Measurements from ENCODE around the gene BLNK.

BLNK gene

GRCh38 chr10:96288151-96288621, 16.8 kb upstream of the BLNK start:
- DNase-seq (ENCODE audit: low spot score): no peak

- no peak for DNase-seq (ENCODE audit: low spot score)
Measured at GRCh38 chr10:96287392-96288105, 16.2 kb upstream of the BLNK start.

- no peak for DNase-seq (ENCODE audit: low spot score)
Measured at GRCh38 chr10:96285331-96285752, 14.0 kb upstream of the BLNK start.

GRCh38 chr10:96283756-96284155, 12.4 kb upstream of the BLNK start:
- no peak for DNase-seq (ENCODE audit: low spot score)

- DNase-seq (ENCODE audit: low spot score): no peak
Measured at GRCh38 chr10:96283351-96283750, 12.0 kb upstream of the BLNK start.

- DNase-seq (ENCODE audit: low spot score): no peak
Measured at GRCh38 chr10:96281444-96282029, 10.2 kb upstream of the BLNK start.

GRCh38 chr10:96280859-96281258, 9.5 kb upstream of the BLNK start:
- no peak for DNase-seq (ENCODE audit: low spot score)

- DNase-seq (ENCODE audit: low spot score): no peak
Measured at GRCh38 chr10:96279191-96279641, 7.8 kb upstream of the BLNK start.

GRCh38 chr10:96276831-96277230, 5.5 kb upstream of the BLNK start:
- no peak for DNase-seq (ENCODE audit: low spot score)

- DNase-seq (ENCODE audit: low spot score): no peak
Measured at GRCh38 chr10:96276426-96276825, 5.1 kb upstream of the BLNK start.

GRCh38 chr10:96275685-96276418, 4.5 kb upstream of the BLNK start:
- no peak for DNase-seq (ENCODE audit: low spot score)

- DNase-seq (ENCODE audit: low spot score): no peak
Measured at GRCh38 chr10:96272316-96273280, 1.2 kb upstream of the BLNK start.

GRCh38 chr10:96270571-96270970, 798 bp downstream of the BLNK start:
- DNase-seq (ENCODE audit: low spot score): no peak

GRCh38 chr10:96269438-96270300, 1.7 kb downstream of the BLNK start:
- no peak for DNase-seq (ENCODE audit: low spot score)

- DNase-seq (ENCODE audit: low spot score): no peak
Measured at GRCh38 chr10:96268341-96268909, 2.9 kb downstream of the BLNK start.

- no peak for DNase-seq (ENCODE audit: low spot score)
Measured at GRCh38 chr10:96267234-96267705, 4.1 kb downstream of the BLNK start.

- DNase-seq (ENCODE audit: low spot score): no peak
Measured at GRCh38 chr10:96266118-96266770, 5.1 kb downstream of the BLNK start.

GRCh38 chr10:96264938-96265337, 6.4 kb downstream of the BLNK start:
- DNase-seq (ENCODE audit: low spot score): no peak

GRCh38 chr10:96263669-96264068, 7.7 kb downstream of the BLNK start:
- DNase-seq (ENCODE audit: low spot score): no peak

GRCh38 chr10:96263176-96263575, 8.2 kb downstream of the BLNK start:
- no peak for DNase-seq (ENCODE audit: low spot score)

Measured in HuH-7 (cell line).